Activated CD8-positive, alpha-beta memory T cell treated with anti-CD3 and anti-CD28 coated beads, Interleukin-2, amount 50 U/mL, for 1 hour (primary cell): ENCODE measurements around the gene ANKRD44.

Experiments
- DNase-seq: peaks from one replicate; pipeline ENCODE4 v3.0.0-alpha.2; 2020; ENCODE audit errors: extremely low read depth

ANKRD44 gene

DNA sequence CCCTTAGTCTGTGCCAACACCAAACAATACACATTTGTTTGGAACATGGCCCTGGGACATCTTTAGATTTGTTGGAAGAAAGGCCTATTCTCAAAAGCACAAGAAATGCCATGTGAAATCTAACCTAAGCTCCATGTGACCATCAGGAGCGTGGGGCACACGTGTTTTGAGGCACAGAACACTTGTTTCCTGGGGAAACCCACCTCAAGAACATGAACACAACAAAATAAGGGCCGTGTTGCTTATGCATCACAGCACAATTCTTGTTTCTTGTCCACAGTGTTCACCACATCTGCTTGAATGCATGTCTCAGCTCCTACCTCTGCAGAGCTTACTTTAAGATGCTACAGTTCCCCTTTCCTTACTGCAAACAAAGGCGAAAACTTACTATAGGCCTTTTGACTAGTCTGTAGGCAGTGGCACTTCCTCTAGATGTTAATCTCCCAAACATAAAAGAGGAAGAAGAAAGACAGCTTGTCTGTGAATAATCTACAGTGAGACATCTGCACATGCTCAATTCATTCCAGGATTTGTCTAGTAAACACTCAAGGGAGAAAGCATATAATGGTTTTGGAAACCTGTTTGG lies 165.0 kb downstream of the ANKRD44 start:
- DNase-seq, result no peak

DNA sequence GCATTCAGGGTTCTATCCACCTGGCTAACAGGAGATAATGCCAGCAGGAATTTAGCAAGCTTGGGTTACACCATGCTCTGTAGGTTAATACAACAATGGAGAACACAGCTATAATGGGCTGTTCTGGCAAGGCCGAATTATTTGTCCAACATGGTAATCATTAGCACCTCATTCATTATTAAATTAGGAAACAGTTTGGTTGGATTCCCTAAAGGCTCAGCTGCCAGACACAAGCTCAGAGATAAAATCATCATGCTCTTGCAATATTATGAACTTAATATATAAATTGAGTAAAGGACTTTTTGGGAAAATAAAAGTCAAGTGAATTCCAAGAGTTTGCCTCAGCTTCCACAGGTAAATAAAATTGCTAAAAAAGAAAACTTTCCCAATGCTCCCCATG lies 166.4 kb downstream of the ANKRD44 start:
- no peak for DNase-seq

DNA sequence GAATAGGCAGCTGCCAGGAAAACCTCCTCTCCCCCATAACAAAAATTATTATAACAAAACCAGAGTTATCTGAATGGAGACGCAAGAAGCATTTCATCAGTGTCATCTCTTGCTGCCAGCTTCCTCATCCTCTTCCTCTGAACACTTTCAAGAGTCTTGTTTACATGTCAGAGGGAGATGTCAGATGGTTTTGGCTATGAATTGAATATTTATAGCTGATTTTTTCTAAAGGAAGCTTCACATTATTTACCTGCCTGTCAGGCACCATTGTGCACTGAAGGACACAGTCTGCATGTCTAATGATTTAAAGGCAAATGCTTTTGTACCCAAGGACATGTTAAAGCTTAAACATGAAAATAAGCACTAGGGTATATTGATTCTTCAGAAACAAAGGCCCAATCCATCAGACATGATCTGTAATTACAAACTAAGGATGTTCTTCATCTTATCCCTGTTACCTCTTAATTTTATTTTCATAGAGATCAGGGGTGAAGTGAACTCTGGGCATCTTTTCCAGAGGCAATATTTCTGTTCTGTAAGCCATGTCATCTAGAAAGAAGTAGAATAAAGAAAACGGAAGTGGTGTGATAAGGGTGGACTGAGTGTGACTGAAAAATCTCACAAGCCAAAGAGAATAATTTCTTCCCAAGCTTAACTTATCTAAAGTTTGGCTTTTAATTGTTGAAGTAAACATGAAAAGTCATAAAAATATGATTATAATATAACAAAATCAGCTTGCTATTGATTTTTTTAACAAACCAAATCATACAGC lies 168.7 kb downstream of the ANKRD44 start:
- no peak for DNase-seq

DNA sequence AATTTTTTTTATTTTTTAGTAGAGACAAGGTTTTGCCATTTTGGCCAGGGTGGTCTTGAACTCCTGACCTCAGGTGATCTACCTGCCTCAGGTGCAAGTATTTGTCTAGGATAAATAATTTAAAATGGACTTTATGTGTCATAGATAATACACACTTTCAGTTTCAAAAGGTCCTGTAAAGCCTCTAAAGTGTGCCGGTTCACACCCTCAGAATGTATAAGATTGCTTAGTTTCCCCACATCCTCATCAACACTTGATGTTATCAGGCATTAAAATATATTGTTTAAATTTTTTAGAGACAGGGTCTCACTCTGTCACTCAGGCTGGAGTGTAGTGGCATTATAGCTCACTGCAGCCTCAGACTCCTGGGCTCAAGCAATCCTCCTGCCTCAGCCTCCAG lies 170.5 kb downstream of the ANKRD44 start:
- DNase-seq, result no peak

DNA sequence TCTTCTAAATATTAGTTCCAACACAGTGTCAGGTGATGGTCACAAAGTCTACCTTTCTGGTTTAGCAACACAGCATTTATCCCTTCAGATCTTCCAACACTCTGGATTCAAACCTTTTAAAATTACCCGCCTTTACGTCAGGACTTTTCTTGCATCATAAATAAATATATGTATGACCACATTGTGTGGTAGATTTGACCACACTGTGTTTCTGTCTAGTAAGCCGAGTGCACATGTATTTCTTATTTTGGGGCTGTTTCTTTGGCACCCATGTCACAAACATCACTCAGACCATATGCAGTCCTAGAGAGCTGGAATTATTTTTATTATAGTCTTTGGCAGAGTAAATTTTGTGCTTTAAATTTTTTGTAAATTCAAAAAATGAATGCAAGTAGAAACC lies 172.1 kb downstream of the ANKRD44 start:
- DNase-seq, result no peak

DNA sequence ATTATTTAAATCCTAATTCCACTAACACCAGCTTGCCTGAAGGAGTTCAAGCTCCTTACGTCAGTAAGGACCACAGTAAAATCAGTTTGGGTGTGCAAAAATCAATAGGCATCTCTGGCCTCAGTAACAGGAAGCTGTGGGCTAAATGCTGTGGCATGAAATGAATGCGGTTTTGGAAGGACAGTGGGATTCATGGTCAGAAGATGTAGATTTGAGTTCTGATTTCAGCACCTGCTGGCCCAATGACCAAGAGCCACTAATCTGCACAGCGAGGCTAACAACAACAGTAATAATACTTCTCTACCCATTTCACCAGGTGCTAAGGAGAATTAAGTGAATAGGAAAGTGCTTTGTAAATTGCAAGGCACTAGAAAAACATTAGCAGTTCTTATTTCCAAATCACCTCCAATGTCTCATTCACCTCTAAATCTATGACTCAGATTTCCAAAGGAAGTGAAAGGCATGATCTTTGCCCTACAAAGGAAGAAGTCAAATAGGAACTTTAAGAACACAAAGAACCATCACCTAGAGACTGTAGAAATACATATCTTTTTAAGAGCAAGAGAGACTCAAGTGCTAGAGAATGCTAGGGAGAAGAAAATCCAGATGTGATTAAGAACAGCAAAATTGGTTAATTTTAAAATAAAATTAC lies 172.6 kb downstream of the ANKRD44 start:
- no peak for DNase-seq

DNA sequence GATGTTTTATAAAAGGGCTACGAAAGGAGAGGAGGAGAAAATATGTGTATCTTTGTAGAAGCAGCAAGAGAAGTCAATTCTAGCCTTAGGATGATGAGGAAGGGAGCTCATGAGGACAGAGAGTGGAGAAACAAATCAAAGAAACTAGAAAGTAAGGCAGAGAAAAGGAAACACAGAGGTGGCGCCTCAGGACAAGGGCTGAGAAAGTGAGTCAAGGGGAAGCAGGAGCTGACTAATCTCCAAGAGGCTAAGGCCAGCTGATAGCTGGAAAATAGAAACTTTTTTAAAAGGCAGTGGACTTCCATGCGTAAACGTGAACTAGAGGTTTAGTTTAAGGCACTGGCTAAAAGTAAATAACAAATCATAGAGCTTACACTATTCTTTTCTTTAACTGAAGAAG lies 173.3 kb downstream of the ANKRD44 start:
- no peak for DNase-seq

DNA sequence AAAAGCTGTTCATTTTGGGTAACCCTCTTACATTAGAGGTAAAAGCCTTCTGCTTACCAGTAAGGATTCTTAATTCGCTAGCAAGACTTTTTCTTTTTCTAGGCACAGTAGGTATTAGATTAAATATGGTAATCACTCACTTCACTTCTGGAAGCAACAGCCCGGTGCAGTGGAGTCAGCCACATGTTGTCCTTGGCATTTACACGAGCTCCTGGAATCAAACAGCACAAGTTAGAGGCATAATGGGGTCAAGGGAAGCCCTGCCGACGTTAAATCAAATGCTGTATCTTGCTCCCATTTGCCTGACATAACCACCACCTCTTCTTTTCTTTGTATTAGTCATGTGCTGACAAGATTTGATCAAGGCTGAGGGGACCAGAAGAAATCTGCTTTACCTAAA lies 174.1 kb downstream of the ANKRD44 start:
- DNase-seq, result no peak

DNA sequence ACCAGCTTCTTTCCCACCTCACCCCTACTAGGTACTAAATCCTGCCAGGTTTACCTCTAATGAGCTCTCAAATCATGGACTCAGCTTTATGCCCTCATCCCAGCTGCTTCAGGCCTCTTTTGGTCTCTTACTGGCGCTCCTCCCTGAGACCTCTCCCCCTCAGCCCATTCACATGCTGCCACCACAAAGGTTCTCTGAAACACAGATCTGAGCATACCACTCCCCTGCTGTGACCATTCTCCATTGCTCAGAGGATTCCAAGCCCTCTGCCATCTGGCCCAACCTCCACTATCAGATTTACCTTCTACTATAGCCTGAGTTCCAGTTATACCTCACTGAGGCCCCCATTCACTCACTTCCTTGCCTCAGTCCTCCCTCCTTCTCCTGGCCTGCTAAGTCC lies 174.8 kb downstream of the ANKRD44 start:
- no peak for DNase-seq

DNA sequence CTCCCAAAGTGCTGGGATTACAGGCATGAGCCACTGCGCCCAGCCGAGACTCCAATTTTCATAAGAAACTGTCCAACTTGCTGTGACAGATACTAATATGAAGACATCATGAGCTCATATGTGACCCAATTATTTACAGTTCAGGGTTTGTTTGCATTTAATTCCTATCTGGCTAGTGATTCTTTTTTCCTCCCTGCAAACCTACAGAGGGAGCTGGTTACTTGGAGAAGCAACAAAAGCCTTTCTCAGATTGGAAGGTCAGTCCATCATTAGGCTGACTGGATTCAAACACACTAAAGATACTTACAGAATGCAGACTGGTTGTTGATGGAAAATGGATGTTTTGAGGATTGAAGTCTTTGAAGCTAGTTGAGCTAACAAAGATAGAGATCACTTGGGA lies 176.4 kb downstream of the ANKRD44 start:
- DNase-seq, result no peak

DNA sequence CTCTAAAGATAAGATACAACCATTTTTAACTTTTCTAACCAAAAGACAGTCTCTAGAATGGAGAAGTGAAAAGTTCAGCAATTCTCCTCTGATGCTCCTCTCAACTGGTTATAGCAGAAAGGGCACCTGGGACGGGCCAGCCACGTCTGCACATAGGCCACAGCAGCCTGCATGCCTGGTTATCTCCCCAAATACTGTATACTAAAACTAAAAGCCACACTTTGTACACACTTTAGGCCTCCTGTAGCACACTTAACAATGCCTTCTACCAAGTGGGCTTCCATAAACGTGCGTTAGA lies 179.1 kb downstream of the ANKRD44 start:
- DNase-seq, result no peak

DNA sequence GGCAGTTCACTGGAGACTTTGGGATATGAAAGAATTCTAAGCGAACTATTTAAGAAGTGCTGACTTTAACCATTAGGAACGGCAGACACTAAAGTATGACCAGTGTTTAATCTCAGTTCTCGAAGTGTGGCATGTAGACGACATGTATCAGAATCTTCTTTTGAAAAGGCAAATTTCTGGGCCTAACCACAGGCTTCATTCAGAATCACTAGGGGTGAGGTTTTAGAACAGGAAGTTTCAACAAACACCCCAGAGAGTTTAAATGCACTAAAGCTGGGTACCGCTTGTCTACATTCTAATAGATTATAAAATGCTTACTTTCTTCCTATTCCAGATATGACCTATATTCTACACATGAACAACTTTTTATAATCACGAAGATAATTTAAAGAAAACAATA lies 180.3 kb downstream of the ANKRD44 start:
- no peak for DNase-seq

DNA sequence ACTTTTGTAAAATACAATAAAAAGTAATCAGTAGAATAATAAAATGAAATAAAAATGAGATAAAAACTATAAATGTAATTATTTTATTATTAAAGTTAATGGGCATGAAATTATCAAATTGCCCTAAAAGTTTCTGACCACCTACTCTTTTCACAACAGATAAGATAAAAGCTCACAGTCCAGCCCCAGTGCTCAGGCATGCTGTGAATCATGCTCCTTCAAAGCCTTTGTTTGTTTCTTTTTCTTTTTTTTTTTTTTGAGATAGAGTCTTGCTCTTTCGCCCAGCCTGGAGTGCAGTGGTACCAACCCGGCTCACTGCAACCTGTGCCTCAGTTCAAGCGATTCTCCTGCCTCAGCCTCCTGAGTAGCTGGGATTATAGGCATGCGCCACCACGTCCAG lies 181.7 kb downstream of the ANKRD44 start:
- no peak for DNase-seq

DNA sequence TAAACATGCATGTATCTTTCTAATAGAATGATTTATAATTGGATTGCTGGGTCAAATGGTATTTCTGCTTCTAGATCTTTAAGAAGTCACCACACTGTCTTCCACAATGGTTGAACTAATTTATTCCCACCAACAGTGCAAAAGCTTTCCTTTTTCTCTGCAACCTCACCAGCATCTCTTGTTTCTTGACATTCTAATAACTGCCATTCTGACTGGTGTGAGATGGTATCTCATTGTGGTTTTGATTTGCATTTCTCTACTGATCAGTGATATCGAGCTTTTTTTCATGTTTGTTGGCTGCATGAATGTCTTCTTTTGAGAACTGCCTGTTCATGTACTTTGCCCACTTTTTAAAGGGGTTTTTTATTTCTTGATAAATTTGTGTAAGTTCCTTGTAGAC lies 182.5 kb downstream of the ANKRD44 start:
- DNase-seq, result no peak

DNA sequence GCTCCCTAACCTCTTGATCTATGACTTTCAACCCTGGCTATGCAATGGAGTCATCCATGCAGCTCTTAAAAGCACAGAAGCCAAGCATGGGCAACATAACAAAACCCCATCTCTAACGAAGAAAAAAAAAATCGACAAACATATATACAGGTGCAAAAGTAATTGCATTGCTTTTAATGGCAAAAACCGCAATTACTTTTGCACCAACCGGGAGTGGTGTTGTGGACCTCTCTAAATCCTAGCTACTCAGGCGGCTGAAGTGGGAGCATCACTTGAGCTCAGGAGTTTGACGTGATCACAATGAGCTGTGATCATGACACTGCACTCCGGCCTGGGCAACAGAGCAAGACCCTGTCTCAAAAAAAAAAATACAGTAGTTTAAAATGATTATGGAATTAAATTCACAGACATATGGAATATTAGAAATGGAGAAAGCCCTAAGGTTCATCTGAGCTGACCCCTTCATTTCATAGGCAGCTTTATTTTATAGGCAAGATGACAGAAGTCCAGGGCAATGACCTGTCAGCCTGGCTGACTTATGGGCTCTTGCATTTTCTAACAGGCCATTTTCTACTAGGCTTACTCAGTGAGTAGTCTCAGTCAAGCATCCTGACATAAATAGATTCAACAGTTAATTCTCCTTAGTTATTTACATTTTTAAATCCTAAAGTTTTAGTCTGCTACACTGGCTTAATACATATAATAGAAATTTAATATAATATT lies 183.8 kb downstream of the ANKRD44 start:
- DNase-seq, result no peak

DNA sequence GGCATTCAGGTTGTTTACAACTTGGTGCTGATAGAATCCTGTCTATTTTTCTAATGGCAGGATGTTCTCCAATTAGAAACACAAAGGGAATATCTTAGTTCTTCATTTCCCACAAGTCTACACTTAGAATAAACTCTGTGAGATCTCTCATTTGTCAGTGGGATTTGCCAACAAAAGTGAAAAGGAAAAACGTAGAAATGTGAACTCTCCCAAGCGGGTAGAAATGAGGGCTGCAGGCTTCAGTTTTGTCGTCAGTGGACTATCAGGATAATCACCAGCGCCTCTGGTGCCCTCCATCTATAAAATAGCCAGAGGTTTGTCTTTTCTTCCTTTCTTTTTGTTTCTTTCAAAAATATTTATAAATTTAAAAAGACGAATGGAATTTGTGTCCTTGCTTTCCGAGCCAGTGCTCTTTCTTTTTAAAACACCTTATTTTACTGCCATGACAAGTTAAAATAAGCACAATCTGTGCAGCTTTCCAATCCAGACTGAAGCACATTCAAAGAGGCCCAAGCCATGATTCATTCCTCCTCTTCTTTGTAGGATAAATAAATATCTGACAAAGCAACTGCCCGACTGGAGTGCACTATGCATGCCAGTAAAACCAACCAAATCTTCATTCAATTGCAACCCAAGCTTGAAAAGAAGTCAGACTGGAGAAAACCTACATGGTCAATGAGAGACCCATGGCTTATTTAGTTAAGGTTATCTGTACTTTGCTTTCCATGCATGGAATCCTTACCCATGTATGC lies 185.8 kb downstream of the ANKRD44 start:
- no peak for DNase-seq

DNA sequence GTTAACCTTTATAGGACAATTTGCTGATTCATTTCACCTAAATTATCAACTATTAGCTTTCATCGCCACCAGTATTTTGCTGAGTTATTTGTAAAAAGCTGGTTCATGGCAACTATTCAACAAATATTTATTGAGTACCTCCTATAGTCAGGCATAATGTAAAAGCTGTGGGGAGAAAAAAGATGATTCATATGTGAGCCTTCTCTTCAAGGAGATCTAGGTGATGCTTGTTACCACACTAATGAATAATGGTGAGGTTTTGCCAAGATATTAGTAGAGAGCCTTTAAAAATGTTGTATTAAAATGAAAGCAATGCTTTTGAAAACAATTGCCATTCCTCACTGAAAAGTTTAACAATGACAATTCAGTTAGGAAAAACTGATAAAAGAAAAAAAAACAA lies 187.8 kb downstream of the ANKRD44 start:
- no peak for DNase-seq

DNA sequence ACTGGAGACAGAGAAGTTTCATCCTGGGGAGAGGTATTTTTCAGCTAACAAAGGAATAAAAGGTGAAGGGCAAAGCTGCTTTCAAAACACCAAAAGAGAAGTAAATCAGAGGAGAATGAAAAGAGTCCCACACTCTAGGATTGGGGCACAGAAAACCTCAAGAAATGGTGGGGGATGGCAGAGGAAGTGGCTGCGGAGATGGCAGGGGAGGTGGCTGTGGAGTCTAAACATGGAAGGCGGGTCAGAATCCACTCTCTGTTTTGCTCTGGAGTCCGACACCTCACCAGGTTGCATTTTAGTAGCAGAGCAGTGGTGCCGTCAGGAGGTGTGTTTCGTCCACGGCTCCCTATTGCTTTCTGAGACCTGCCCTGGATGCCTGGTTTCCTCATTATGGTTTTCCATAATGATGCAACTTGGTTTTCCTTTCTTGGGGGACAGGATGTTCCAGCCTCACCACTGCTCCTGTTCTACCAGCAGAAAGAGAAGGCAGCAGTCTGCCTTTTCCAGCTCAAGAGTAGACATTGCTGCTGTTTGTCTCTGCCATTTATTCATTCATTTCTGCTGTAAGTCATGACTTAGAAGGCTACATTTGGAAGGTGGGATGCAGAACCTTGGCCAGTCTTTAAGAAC lies 188.7 kb downstream of the ANKRD44 start:
- no peak for DNase-seq

DNA sequence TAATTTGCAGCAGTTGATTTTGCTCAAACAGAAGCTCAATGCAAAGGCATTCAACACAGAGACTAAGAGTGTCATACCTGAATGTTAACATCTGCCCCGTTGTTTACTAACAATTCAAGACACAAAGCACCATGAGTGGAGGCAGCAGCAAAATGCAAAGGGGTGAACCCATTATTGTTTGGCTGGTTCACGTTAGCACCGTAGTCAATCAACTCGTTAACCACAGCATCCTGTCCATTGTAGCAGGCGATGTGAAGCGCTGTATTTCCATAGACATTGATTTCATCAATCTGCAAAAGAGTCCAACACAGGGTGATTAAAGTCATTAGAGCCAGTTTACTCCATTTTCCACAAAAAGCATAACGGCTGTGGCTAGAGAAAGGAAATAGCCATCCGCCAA lies 189.3 kb downstream of the ANKRD44 start:
- DNase-seq, result no peak

DNA sequence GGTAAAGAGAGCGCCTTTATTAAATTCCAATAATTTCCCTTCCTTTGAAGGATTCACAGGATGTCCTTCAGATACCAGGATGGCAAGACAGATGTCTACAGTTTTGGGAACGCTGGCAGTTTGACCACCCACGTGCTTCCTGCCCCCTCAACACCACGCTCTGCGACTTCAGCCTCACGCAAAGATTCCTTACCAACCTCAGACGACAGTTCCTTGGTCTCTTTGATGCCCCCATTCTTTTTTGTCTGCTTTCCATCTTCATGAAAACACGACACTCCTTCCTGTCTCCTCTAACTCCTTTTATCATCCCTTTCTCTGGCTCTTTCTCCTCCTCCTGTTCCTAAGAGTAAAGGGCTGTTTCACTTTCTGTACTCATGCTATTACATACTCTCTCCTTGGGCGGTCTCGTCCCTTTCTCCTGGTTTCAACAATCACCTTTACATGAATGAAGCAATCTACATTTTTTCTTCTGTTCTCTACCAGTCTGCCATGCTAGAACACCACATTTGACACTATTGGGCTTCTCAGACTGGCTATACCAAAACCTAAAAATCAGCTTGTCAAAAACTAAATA lies 194.2 kb downstream of the ANKRD44 start:
- no peak for DNase-seq

DNA sequence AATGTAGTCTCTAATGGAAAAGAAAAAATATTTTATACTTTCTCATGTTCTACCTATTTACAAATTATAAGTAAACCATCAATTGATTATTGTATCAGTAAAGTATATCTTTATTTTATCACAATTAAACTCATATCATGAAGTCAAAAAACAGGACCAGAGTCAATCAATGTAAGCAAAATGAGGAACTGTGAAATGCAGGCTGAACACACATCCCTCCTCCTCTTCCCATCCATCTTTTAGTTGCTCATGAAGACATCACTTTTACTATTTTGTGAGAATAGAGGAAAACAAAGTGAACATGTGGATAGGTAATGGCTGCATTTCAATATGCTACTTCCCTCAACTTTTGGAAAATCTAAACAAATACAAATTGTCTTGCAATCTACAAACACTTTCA lies 195.3 kb downstream of the ANKRD44 start:
- DNase-seq, result no peak
